Hepatocyte (in vitro differentiated cells): ENCODE measurements around the gene CLEC18A. TPM values are rescaled to one million over a fixed set of nuclear protein-coding genes. Genes with fewer than 3 reads are reported as not detected.

Experiments used
- DNase-seq: peaks from one replicate; pipeline ENCODE4 v3.0.0-alpha.2; 2016; ENCODE audit warnings: low spot score
- H2AFZ ChIP-seq: fragments of 200-600 bp; sonication (generic); 2 replicates; pipeline ENCODE4 v1.6.0; 2016; ENCODE audit warnings: antibody characterized with exemption, mild to moderate bottlenecking
- H3K27ac ChIP-seq: fragments of 200-600 bp; sonication (generic); 2 replicates; pipeline ENCODE4 v1.5.1; 2016; ENCODE audit warnings: mild to moderate bottlenecking
- H3K27me3 ChIP-seq: fragments of 200-600 bp; sonication (generic); 2 replicates; pipeline ENCODE4 v1.6.1; 2016
- H3K36me3 ChIP-seq: fragments of 200-600 bp; sonication (generic); replicated peaks from 2 replicates; pipeline ENCODE4 v1.5.1; 2016; ENCODE audit warnings: low read depth; ENCODE audit not compliant: insufficient read depth
- H3K4me1 ChIP-seq: fragments of 200-600 bp; sonication (generic); 2 replicates; pipeline ENCODE4 v1.5.1; 2016; ENCODE audit warnings: mild to moderate bottlenecking, moderate library complexity; ENCODE audit not compliant: insufficient read depth
- H3K4me2 ChIP-seq: fragments of 200-600 bp; sonication (generic); 2 replicates; pipeline ENCODE4 v1.6.0; 2016
- H3K4me3 ChIP-seq: fragments of 200-600 bp; sonication (generic); 2 replicates; pipeline ENCODE4 v1.5.1; 2016; ENCODE audit warnings: mild to moderate bottlenecking
- H3K79me2 ChIP-seq: fragments of 200-600 bp; sonication (generic); 2 replicates; pipeline ENCODE4 v1.6.0; 2017; ENCODE audit warnings: mild to moderate bottlenecking
- H3K9me2 ChIP-seq: fragments of 200-600 bp; sonication (generic); replicated peaks from 2 replicates; pipeline ENCODE4 v1.6.0; 2017; ENCODE audit warnings: mild to moderate bottlenecking; ENCODE audit not compliant: insufficient read depth
- H3K9me3 ChIP-seq: fragments of 200-600 bp; sonication (generic); 2 replicates; pipeline ENCODE4 v1.5.1; 2016; ENCODE audit warnings: low read depth, mild to moderate bottlenecking
- H4K20me1 ChIP-seq: fragments of 200-600 bp; sonication (generic); 2 replicates; pipeline ENCODE4 v1.6.0; 2016; ENCODE audit warnings: mild to moderate bottlenecking; ENCODE audit not compliant: insufficient read depth, poor library complexity, severe bottlenecking
- EZH2 ChIP-seq: fragments of 200-600 bp; sonication (generic); IDR thresholded peaks from 2 replicates; pipeline ENCODE4 v1.6.1; 2016; ENCODE audit warnings: antibody characterized with exemption, mild to moderate bottlenecking, borderline replicate concordance
- EZH2phosphoT487 ChIP-seq: fragments of 200-600 bp; sonication (generic); IDR thresholded peaks from one replicate; pipeline ENCODE4 v1.6.1; 2018; ENCODE audit warnings: antibody characterized with exemption, mild to moderate bottlenecking, low read depth, moderate library complexity; ENCODE audit not compliant: unreplicated experiment, severe bottlenecking
- WGBS: methylation state at CpG from one replicate; pipeline ENCODE4 v1.1.6; 2016; ENCODE audit warnings: low lambda C conversion rate; ENCODE audit errors: missing lambda C conversion rate; 5-methylcytosine and 5-hydroxymethylcytosine counted together
- polyA plus RNA-seq: library from polyadenylated mRNA; unstranded; fragments of >200 nt; fragmentation: Nextera tagmentation; extraction: Ambion mirVana; gene quantifications from 2 replicates; pipeline ENCODE4 v1.2.1, GENCODE V29; 2016
- total RNA-seq: library from RNA; depleted of rRNA; stranded (reverse); fragments of >200 nt; gene quantifications from 2 replicates; pipeline ENCODE4 v1.2.3, GENCODE V29; 2014
- TF ChIP-seq, protein P1 (sequence below): fragments of 200-600 bp; sonication (generic); IDR thresholded peaks from 2 replicates; pipeline ENCODE4 v1.5.1; 2016; ENCODE audit warnings: antibody characterized with exemption, mild to moderate bottlenecking; ENCODE audit not compliant: poor library complexity

CLEC18A gene
- total and polyA plus RNA-seq, 2 experiments from 2014 or later, result 0.37 to 1.9 TPM

DNA sequence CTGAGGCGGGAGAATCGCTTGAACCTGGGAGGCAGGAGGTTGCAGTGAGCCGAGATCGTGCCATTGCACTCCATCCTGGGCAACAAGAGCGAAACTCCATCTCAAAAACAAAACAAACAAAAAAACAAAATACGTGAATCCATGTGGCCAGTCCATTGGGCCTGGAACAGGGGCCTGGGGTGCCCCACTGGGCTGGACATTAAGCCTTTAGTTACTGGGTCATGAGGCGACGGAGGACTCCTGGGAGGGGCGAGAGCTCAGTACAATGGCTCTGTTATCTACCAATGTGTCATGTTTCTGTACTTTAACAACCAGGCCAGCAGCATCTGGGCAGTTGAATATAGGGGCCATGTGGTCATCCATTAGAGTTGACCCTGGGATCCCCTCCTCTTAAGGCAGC lies 18.9 kb upstream of the CLEC18A start:
- WGBS, result 89% methylated on average over 9 of the region's 9 CpGs
- Histone ChIP-seq H3K9me2 (no peaks in the 10 kb centered on the region), H3K9me3 (no peaks in the 10 kb centered on the region), H3K4me3 (no peak overlapping the region), H3K4me1 (peaks cover 18% of the 10 kb centered on the region), H3K27me3 (no peaks in the 10 kb centered on the region), H2AFZ (no peak overlapping the region), H3K4me2 (no peak overlapping the region), H4K20me1 (no peaks in the 10 kb centered on the region), H3K79me2 (no peaks in the 10 kb centered on the region), H3K27ac (no peak overlapping the region), H3K36me3 (no peaks in the 10 kb centered on the region)
- TF ChIP-seq, protein P1, sequence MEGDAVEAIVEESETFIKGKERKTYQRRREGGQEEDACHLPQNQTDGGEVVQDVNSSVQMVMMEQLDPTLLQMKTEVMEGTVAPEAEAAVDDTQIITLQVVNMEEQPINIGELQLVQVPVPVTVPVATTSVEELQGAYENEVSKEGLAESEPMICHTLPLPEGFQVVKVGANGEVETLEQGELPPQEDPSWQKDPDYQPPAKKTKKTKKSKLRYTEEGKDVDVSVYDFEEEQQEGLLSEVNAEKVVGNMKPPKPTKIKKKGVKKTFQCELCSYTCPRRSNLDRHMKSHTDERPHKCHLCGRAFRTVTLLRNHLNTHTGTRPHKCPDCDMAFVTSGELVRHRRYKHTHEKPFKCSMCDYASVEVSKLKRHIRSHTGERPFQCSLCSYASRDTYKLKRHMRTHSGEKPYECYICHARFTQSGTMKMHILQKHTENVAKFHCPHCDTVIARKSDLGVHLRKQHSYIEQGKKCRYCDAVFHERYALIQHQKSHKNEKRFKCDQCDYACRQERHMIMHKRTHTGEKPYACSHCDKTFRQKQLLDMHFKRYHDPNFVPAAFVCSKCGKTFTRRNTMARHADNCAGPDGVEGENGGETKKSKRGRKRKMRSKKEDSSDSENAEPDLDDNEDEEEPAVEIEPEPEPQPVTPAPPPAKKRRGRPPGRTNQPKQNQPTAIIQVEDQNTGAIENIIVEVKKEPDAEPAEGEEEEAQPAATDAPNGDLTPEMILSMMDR, result no peak
- no peak for TF ChIP-seq EZH2
- no peak for DNase-seq

DNA sequence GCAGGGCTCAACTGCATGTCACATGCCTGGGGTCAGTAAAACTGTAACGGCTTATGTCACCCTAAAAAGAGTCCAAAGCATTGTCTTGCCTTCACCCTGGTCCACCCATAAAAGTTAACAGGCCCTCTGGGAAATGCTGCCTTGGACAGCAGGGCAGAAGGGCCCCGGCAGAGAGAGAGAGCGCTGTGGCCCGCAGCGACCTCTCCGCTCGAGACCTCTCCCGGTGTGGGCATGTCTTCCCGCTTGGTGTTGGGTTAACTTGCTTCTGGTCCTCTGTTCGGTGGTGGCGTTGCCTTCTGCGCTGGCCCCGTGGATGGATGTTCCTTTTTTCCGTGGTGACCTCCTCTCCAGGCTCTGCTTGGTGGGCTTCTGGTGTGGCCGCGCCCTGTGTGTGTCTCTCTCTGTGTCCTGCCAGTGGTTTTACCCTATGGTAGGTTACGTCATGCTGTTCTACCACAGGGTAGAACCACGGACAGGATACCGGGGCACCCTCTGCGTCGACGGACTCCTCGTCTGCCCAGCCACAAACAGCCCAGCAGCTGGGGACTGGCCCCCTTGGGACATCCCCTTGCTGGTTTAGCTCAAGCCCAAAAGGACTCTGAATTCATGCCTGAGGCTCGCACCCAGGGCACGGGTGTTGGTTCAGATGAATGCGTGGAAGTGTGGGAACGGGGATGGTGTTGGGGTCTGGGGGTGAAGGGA lies 18.3 kb upstream of the CLEC18A start:
- DNase-seq, result no peak
- Histone ChIP-seq H2AFZ (no peak overlapping the region), H3K4me3 (no peak overlapping the region), H3K79me2 (no peaks in the 10 kb centered on the region), H3K4me1 (peaks cover 17% of the 10 kb centered on the region), H3K9me2 (no peaks in the 10 kb centered on the region), H4K20me1 (no peaks in the 10 kb centered on the region), H3K4me2 (no peak overlapping the region), H3K27me3 (no peaks in the 10 kb centered on the region), H3K9me3 (no peaks in the 10 kb centered on the region), H3K27ac (no peak overlapping the region), H3K36me3 (no peaks in the 10 kb centered on the region)
- TF ChIP-seq EZH2 (no peak), EZH2phosphoT487 (no peak)
- TF ChIP-seq, protein P1, result no peak
- 97% methylated on average over 26 of the region's 27 CpGs for WGBS

DNA sequence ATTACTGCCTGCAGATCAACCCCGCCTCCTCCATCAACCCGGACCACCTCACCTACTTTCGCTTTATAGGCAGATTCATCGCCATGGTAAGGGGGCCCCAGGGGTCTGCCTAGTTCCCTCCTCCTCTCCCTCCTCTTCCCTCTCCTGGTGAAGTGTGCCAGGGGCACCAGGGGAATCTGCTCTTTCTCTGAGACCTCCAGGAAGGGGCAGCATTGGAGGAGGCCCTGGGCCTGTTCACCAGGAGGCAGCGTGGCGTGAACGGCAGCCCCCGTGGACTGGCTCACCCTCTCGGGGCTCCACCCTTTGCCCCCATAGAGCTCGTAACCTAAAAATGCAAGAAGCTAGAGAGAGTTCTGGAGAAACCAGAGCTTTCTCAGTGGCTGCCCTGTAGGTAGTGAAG lies 17.1 kb upstream of the CLEC18A start:
- TF ChIP-seq, protein P1, result no peak
- no peak for TF ChIP-seq EZH2phosphoT487
- TF ChIP-seq EZH2, result no peak
- H3K79me2 ChIP-seq, result no peaks in the 10 kb centered on the region

More for the DNA sequence above, 17.1 kb upstream of the CLEC18A start:
- Histone ChIP-seq H3K4me3 (no peak overlapping the region), H3K4me2 (no peak overlapping the region), H2AFZ (no peak overlapping the region), H3K27me3 (no peaks in the 10 kb centered on the region), H3K4me1 (peaks cover 6% of the 10 kb centered on the region), H4K20me1 (no peaks in the 10 kb centered on the region), H3K9me2 (no peaks in the 10 kb centered on the region), H3K9me3 (no peaks in the 10 kb centered on the region), H3K27ac (no peak overlapping the region), H3K36me3 (no peaks in the 10 kb centered on the region)
- WGBS, result 86% methylated on average over 10 of the region's 10 CpGs
- DNase-seq, result no peak
